ENCODE measurements around the gene LIN7C. TPM values are rescaled to one million over a fixed set of nuclear protein-coding genes. Genes with fewer than 3 reads are reported as not detected.

Gene LIN7C
- total RNA-seq, 2 donors from 2014 or later = 18.8 to 23.7 TPM

DNA sequence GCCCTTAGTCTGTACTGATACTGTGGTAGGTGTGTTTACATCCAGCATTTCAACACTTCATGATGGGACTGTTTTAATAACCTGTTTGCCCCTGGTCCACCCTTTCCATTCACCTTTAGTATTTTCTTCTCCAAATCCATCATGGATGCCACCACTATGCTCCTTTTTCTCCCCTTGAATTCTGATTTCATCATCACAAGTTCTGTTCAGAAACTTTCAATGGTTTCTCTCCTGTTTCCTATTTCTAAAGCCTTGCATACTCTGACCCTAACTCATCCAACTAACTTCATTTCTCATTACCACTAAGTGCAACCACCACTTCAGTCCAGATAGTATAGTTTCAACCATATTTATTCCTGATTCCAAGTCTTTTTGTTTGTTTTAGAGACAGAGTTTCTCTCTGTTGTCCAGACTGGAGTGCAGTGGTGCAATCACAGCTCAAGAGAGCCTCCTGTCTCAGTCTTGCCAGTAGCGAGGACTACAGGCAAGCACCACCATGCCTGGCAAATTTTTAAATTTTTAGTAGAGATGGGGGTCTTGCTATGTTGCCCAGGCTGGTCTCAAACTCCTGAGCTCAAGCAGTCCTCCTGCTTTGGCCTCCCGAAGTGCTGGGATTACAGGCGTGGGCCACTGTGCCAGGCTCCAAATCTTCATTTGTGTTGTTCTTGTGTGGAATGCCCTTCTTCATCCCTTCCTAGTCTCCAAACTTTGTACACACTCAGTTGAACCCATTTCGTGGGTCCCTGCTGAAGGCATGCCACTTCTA, 1.2 kb upstream of the LIN7C start:
- no peak overlapping the region for H3K4me3 ChIP-seq
- H3K27me3 ChIP-seq = no peaks in the 10 kb centered on the region
- DNase-seq (ENCODE audit: low spot score) = no peak
- no peaks in the 10 kb centered on the region for H3K9me3 ChIP-seq
- peak overlapping the region in 1 of 2 donors; percentile 92 for H3K27ac ChIP-seq
- H3K4me1 ChIP-seq = peaks cover 0 to 55% of the 10 kb centered on the region in 2 donors
- TF ChIP-seq, protein P1, sequence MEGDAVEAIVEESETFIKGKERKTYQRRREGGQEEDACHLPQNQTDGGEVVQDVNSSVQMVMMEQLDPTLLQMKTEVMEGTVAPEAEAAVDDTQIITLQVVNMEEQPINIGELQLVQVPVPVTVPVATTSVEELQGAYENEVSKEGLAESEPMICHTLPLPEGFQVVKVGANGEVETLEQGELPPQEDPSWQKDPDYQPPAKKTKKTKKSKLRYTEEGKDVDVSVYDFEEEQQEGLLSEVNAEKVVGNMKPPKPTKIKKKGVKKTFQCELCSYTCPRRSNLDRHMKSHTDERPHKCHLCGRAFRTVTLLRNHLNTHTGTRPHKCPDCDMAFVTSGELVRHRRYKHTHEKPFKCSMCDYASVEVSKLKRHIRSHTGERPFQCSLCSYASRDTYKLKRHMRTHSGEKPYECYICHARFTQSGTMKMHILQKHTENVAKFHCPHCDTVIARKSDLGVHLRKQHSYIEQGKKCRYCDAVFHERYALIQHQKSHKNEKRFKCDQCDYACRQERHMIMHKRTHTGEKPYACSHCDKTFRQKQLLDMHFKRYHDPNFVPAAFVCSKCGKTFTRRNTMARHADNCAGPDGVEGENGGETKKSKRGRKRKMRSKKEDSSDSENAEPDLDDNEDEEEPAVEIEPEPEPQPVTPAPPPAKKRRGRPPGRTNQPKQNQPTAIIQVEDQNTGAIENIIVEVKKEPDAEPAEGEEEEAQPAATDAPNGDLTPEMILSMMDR (IDR thresholded peaks at IDR 0.05) = no peak
- no peaks in the 10 kb centered on the region for H3K36me3 ChIP-seq

DNA sequence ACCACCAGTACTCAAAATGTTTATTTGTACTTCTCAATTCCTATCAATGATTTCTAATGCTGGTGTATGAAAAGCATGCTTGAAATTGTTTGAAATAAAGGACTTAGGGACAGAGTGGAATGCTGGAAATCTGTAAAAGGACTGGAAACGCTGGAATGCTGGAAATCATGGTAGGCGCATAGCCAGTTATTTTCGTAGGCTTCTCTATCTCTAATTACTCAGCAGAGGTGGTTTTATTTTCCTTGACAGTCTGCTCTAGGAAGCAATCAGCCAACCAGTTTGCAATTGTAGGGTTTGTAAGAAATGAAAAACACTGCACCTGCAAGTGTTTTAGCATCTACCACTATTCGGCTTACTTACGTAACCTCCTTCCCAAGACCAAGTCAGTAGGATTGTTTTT, 788 bp downstream of the LIN7C start:
- Histone ChIP-seq H3K4me1 (peaks cover 0 to 53% of the 10 kb centered on the region in 2 donors), H3K9me3 (no peaks in the 10 kb centered on the region), H3K4me3 (peak overlapping the region; percentile 81 to 89), H3K27ac (peak overlapping the region; percentile 92 to 96), H3K36me3 (peaks cover 11% of the 10 kb centered on the region), H3K27me3 (no peaks in the 10 kb centered on the region)
- TF ChIP-seq, protein P1 (IDR thresholded peaks at IDR 0.05) = no peak
- DNase-seq (ENCODE audit: low spot score) = no peak

DNA sequence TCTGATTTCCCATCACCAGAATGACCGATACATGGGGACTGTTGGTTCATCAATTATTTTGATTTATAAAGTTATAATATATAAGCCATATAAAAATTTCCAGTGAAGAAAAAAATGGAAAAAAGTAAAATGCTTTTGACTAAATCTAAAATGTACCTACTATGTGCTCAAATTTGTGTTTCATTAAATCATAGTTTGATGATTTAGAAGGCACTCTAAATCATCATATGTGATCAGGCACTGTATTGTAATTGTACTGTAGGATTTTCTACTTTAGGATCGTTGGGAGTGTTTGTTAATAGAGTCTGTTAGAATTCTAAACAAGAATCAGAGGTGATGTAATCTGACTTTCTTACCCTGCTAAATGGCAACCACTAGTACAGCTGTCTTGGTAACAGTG, 2.4 kb downstream of the LIN7C start:
- no peak overlapping the region for H3K27ac ChIP-seq
- H3K27me3 ChIP-seq = no peaks in the 10 kb centered on the region
- TF ChIP-seq, protein P1 (IDR thresholded peaks at IDR 0.05) = no peak
- H3K4me1 ChIP-seq = peaks cover 0 to 49% of the 10 kb centered on the region in 2 donors
- DNase-seq (ENCODE audit: low spot score) = no peak
- H3K36me3 ChIP-seq = peaks cover 27% of the 10 kb centered on the region
- H3K9me3 ChIP-seq = no peaks in the 10 kb centered on the region
- no peak overlapping the region for H3K4me3 ChIP-seq

DNA sequence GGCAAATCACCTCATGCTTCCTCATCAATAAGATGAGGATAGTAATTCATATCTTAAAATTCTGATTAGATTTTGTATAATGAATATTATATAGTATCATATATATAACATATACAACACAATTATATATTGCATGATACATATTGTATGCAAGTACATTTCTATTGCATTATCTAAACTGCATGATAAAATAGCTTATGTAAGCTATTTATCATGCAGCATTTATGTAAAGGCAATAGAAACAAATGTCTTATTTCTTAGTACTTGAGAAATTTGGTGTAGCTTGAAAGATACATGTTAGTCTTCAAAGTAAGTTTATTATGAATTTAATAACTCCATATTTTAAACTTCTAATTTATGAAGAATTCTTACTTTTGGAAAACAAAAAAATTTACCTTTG, 5.5 kb downstream of the LIN7C start:
- peaks cover 43% of the 10 kb centered on the region for H3K36me3 ChIP-seq
- peaks cover 0 to 48% of the 10 kb centered on the region in 2 donors for H3K4me1 ChIP-seq
- H3K27ac ChIP-seq = no peak overlapping the region
- no peaks in the 10 kb centered on the region for H3K9me3 ChIP-seq
- H3K27me3 ChIP-seq = no peaks in the 10 kb centered on the region
- no peak overlapping the region for H3K4me3 ChIP-seq
- TF ChIP-seq, protein P1 (IDR thresholded peaks at IDR 0.05) = no peak
- DNase-seq (ENCODE audit: low spot score) = no peak

DNA sequence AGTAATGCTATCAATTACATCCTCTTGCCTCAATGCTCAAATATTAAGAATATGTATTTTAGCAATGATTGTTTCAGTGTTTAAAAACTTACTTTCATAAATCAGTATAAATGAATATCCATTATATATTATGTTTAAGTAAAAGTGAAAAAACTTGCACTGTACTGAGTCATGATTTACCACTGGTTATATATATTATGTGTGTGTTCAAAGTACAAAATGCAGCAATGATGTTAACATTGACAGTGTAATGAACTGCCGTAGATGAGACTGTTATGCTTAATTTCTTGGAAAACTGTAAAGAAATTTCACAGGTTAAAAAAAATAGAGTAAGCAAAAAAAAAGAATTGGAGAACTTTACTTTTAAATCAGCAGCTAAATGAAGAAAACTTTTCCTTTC, 8.7 kb downstream of the LIN7C start:
- H3K9me3 ChIP-seq = no peaks in the 10 kb centered on the region
- no peak for DNase-seq (ENCODE audit: low spot score)

More for the DNA sequence above, 8.7 kb downstream of the LIN7C start:
- peaks cover 0 to 22% of the 10 kb centered on the region in 2 donors for H3K4me1 ChIP-seq
- H3K4me3 ChIP-seq = no peak overlapping the region
- no peaks in the 10 kb centered on the region for H3K27me3 ChIP-seq
- H3K36me3 ChIP-seq = peaks cover 43% of the 10 kb centered on the region
- no peak overlapping the region for H3K27ac ChIP-seq
- TF ChIP-seq, protein P1 (IDR thresholded peaks at IDR 0.05) = no peak
